Left ventricle myocardium inferior (tissue), 1 donor: ENCODE data around the gene AACS. TPM values are rescaled to one million over a fixed set of nuclear protein-coding genes. Genes with fewer than 3 reads are reported as not detected.

Experiments used
- DNase-seq: peaks from one replicate; pipeline ENCODE4 v3.0.0-alpha.2; 2020
- H3K27ac ChIP-seq: fragments of 200-600 bp; replicated peaks from 2 replicates; pipeline ENCODE4 v1.8.0; 2021
- H3K27me3 ChIP-seq: fragments of 200-600 bp; 2 replicates; pipeline ENCODE4 v1.8.0; 2021; ENCODE audit warnings: low read depth
- H3K36me3 ChIP-seq: fragments of 200-600 bp; 2 replicates; pipeline ENCODE4 v1.8.0; 2021
- H3K4me1 ChIP-seq: fragments of 200-600 bp; 2 replicates; pipeline ENCODE4 v1.8.0; 2021
- H3K4me3 ChIP-seq: fragments of 200-600 bp; 2 replicates; pipeline ENCODE4 v1.8.0; 2021; ENCODE audit warnings: mild to moderate bottlenecking, moderate library complexity
- H3K9me3 ChIP-seq: fragments of 200-600 bp; replicated peaks from 2 replicates; pipeline ENCODE4 v1.8.0; 2021
- CTCF ChIP-seq: fragments of 200-600 bp; IDR thresholded peaks from 2 replicates; pipeline ENCODE4 v1.8.0; 2021; ENCODE audit warnings: antibody characterized with exemption, mild to moderate bottlenecking, borderline replicate concordance
- intact Hi-C: fragments of 100-400 bp; cut with micrococcal nuclease; formaldehyde crosslinking; loops from one replicate; pipeline ENCODE4 v1.11.0; 2022
- total RNA-seq: library from RNA; stranded (reverse); fragmentation: NEBNext Ultra II Directional; extraction: Animal tissue kit (Norgen Biotek cat#: 25700); gene quantifications from one replicate; pipeline ENCODE4 v1.2.1, GENCODE V29; 2021
- donor health status: DM: no; HTN: yes; CAD: no; lungs with severe emphysema.

The AACS gene
- total RNA-seq, 1 donor from 2014 or later = 11.5 TPM

GRCh38 chr12:125021771-125022170 lies 43.5 kb upstream of the AACS start:
- H3K36me3 ChIP-seq = no peaks in the 10 kb centered on the region
- DNase-seq = no peak
- H3K27ac ChIP-seq = no peak overlapping the region
- H3K27me3 ChIP-seq = no peaks in the 10 kb centered on the region
- H3K4me3 ChIP-seq = no peak overlapping the region
- no peaks in the 10 kb centered on the region for H3K9me3 ChIP-seq
- intact Hi-C loops = no loop called here
- H3K4me1 ChIP-seq = no peaks in the 10 kb centered on the region
- TF ChIP-seq CTCF = no peak

- Histone ChIP-seq H3K4me1 (no peaks in the 10 kb centered on the region), H3K27me3 (no peaks in the 10 kb centered on the region), H3K9me3 (no peaks in the 10 kb centered on the region), H3K4me3 (no peak overlapping the region), H3K36me3 (no peaks in the 10 kb centered on the region), H3K27ac (no peak overlapping the region)
- intact Hi-C loops = no loop called here
- DNase-seq = no peak
- TF ChIP-seq CTCF = no peak
Measured at GRCh38 chr12:125023065-125023464, 42.2 kb upstream of the AACS start.

GRCh38 chr12:125024949-125025563 lies 40.2 kb upstream of the AACS start:
- Histone ChIP-seq H3K27me3 (no peaks in the 10 kb centered on the region), H3K36me3 (no peaks in the 10 kb centered on the region), H3K4me1 (no peaks in the 10 kb centered on the region), H3K27ac (no peak overlapping the region), H3K9me3 (no peaks in the 10 kb centered on the region), H3K4me3 (no peak overlapping the region)
- no peak for DNase-seq
- intact Hi-C loops = no loop called here
- no peak for TF ChIP-seq CTCF

- intact Hi-C loops = no loop called here
- Histone ChIP-seq H3K36me3 (no peaks in the 10 kb centered on the region), H3K4me3 (no peak overlapping the region), H3K27me3 (no peaks in the 10 kb centered on the region), H3K27ac (no peak overlapping the region), H3K9me3 (no peaks in the 10 kb centered on the region), H3K4me1 (no peaks in the 10 kb centered on the region)
- no peak for DNase-seq
- no peak for TF ChIP-seq CTCF
Measured at GRCh38 chr12:125025606-125026235, 39.5 kb upstream of the AACS start.

GRCh38 chr12:125028106-125028505 lies 37.1 kb upstream of the AACS start:
- no peak for TF ChIP-seq CTCF
- intact Hi-C loops = no loop called here

More at GRCh38 chr12:125028106-125028505, 37.1 kb upstream of the AACS start:
- H3K4me1 ChIP-seq = no peaks in the 10 kb centered on the region
- no peak overlapping the region for H3K27ac ChIP-seq
- no peak for DNase-seq
- no peaks in the 10 kb centered on the region for H3K36me3 ChIP-seq
- H3K4me3 ChIP-seq = no peak overlapping the region
- H3K9me3 ChIP-seq = no peaks in the 10 kb centered on the region
- H3K27me3 ChIP-seq = no peaks in the 10 kb centered on the region
